Smooth muscle cell (in vitro differentiated cells): ENCODE results near the gene RGS13. TPM values are rescaled to one million over a fixed set of nuclear protein-coding genes. Genes with fewer than 3 reads are reported as not detected.

ENCODE experiments used
- DNase-seq: peaks from one replicate; lab custom pipeline; 2025; ENCODE audit not compliant: unreplicated experiment; lab: John Stamatoyannopoulos, UW
- H2AFZ ChIP-seq: fragments of 200-600 bp; sonication (generic); 2 replicates; pipeline ENCODE4 v1.6.0; 2016; ENCODE audit warnings: antibody characterized with exemption, low read depth, mild to moderate bottlenecking
- H3F3A ChIP-seq: fragments of 200-600 bp; sonication (generic); 2 replicates; pipeline ENCODE4 v1.6.0; 2017; ENCODE audit warnings: antibody characterized with exemption, low read depth
- H3K27ac ChIP-seq: fragments of 200-600 bp; sonication (generic); 2 replicates; pipeline ENCODE4 v1.5.1; 2016; ENCODE audit warnings: low read depth, mild to moderate bottlenecking
- H3K27me3 ChIP-seq: fragments of 200-600 bp; sonication (generic); 2 replicates; pipeline ENCODE4 v1.6.1; 2016; ENCODE audit warnings: low read depth, mild to moderate bottlenecking
- H3K36me3 ChIP-seq: fragments of 200-600 bp; sonication (generic); 2 replicates; pipeline ENCODE4 v1.5.1; 2016; ENCODE audit warnings: low read depth
- H3K4me1 ChIP-seq: fragments of 200-600 bp; sonication (generic); 2 replicates; pipeline ENCODE4 v1.5.1; 2016; ENCODE audit warnings: low read depth
- H3K4me2 ChIP-seq: fragments of 200-600 bp; sonication (generic); 2 replicates; pipeline ENCODE4 v1.6.0; 2016; ENCODE audit warnings: mild to moderate bottlenecking
- H3K4me3 ChIP-seq: fragments of 200-600 bp; sonication (generic); 2 replicates; pipeline ENCODE4 v1.5.1; 2016; ENCODE audit warnings: mild to moderate bottlenecking
- H3K79me2 ChIP-seq: fragments of 200-600 bp; sonication (generic); 2 replicates; pipeline ENCODE4 v1.6.0; 2016; ENCODE audit warnings: low read depth, mild to moderate bottlenecking
- H3K9ac ChIP-seq: fragments of 200-600 bp; sonication (generic); 2 replicates; pipeline ENCODE4 v1.6.0; 2016; ENCODE audit warnings: low read depth
- H3K9me3 ChIP-seq: fragments of 200-600 bp; sonication (generic); replicated peaks from 2 replicates; pipeline ENCODE4 v1.5.1; 2016; ENCODE audit warnings: low read depth
- H4K20me1 ChIP-seq: fragments of 200-600 bp; sonication (generic); 2 replicates; pipeline ENCODE4 v1.6.0; 2016; ENCODE audit warnings: low read depth
- WGBS: methylation state at CpG from one replicate; pipeline ENCODE4 v1.1.7; 2016; ENCODE audit warnings: low lambda C conversion rate; 5-methylcytosine and 5-hydroxymethylcytosine counted together
- polyA plus RNA-seq: library from polyadenylated mRNA; unstranded; fragments of >200 nt; fragmentation: Nextera tagmentation; extraction: Ambion mirVana; gene quantifications from 2 replicates; pipeline ENCODE4 v1.2.1, GENCODE V29; 2016
- total RNA-seq: library from RNA; depleted of rRNA; stranded (reverse); fragments of >200 nt; gene quantifications from 2 replicates; pipeline ENCODE4 v1.2.3, GENCODE V29; 2014
- TF ChIP-seq, protein P1 (sequence below): fragments of 200-600 bp; sonication (generic); IDR thresholded peaks from 2 replicates; pipeline ENCODE4 v1.5.1; 2017; ENCODE audit warnings: borderline replicate concordance, mild to moderate bottlenecking, antibody characterized with exemption; ENCODE audit not compliant: insufficient read depth, poor library complexity, severe bottlenecking

RGS13 gene
- total and polyA plus RNA-seq, 2 experiments from 2014 or later: 0.45 TPM; not detected in 1

GRCh38 chr1:192654591-192655251 lies 18.8 kb downstream of the RGS13 start:
- Histone ChIP-seq H3K4me3 (no peak overlapping the region), H3K9ac (no peak overlapping the region), H3K79me2 (no peaks in the 10 kb centered on the region), H3K4me2 (no peak overlapping the region), H2AFZ (no peak overlapping the region), H3K27ac (peak overlapping the region; percentile 25), H3K36me3 (no peaks in the 10 kb centered on the region), H3F3A (no peaks in the 10 kb centered on the region), H4K20me1 (no peaks in the 10 kb centered on the region), H3K4me1 (no peaks in the 10 kb centered on the region), H3K9me3 (no peaks in the 10 kb centered on the region), H3K27me3 (no peaks in the 10 kb centered on the region)
- no peak for DNase-seq
- 62% methylated on average over 4 of the region's 4 CpGs for WGBS
- TF ChIP-seq, protein P1, sequence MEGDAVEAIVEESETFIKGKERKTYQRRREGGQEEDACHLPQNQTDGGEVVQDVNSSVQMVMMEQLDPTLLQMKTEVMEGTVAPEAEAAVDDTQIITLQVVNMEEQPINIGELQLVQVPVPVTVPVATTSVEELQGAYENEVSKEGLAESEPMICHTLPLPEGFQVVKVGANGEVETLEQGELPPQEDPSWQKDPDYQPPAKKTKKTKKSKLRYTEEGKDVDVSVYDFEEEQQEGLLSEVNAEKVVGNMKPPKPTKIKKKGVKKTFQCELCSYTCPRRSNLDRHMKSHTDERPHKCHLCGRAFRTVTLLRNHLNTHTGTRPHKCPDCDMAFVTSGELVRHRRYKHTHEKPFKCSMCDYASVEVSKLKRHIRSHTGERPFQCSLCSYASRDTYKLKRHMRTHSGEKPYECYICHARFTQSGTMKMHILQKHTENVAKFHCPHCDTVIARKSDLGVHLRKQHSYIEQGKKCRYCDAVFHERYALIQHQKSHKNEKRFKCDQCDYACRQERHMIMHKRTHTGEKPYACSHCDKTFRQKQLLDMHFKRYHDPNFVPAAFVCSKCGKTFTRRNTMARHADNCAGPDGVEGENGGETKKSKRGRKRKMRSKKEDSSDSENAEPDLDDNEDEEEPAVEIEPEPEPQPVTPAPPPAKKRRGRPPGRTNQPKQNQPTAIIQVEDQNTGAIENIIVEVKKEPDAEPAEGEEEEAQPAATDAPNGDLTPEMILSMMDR: no peak

DNA sequence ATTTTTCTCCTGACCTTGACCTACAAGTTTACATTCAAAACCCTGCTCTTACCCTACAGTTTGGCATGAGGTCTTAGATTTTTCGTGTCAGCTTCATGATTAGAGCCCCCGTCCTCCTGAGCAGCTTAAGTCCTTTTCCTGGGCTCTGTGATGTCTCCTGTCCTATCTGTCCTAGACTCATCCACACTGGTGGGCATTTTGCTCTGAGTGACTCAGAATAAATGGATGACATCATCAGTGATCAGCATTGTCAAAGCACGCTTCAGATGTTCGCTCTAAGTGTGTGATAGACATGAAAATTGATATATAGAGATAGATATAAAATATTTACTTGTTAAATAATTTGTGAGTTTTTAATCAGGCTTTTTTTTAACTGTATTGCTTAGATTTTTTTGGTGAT lies 21.8 kb downstream of the RGS13 start:
- H3K9ac ChIP-seq: no peak overlapping the region
- no peaks in the 10 kb centered on the region for H4K20me1 ChIP-seq
- H3F3A ChIP-seq: no peaks in the 10 kb centered on the region
- DNase-seq: no peak
- no peaks in the 10 kb centered on the region for H3K27me3 ChIP-seq
- no peaks in the 10 kb centered on the region for H3K79me2 ChIP-seq
- H2AFZ ChIP-seq: no peak overlapping the region
- H3K4me1 ChIP-seq: no peaks in the 10 kb centered on the region
- H3K36me3 ChIP-seq: no peaks in the 10 kb centered on the region
- no peaks in the 10 kb centered on the region for H3K9me3 ChIP-seq
- H3K4me3 ChIP-seq: no peak overlapping the region
- H3K27ac ChIP-seq: no peak overlapping the region
- TF ChIP-seq, protein P1: no peak
- 65% methylated on average over 4 of the region's 4 CpGs for WGBS
- no peak overlapping the region for H3K4me2 ChIP-seq

DNA sequence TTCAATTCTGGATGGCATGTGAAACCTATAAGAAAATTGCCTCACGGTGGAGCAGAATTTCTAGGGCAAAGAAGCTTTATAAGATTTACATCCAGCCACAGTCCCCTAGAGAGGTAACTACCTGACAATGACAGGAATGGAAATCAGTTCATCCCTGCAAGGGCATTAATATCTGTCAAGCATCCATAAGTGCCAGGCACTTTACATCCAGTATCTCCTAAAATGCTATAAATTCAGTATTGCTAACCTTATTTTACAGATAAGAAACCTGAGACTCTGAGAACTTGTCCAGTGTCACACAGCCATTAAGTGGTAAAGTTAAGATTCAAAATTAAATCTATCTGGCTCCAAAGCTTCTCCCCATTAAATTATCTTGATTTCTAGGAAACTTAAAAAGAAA lies 22.3 kb downstream of the RGS13 start:
- H3K4me1 ChIP-seq: no peaks in the 10 kb centered on the region
- no peaks in the 10 kb centered on the region for H3K36me3 ChIP-seq
- H3K27ac ChIP-seq: no peak overlapping the region
- no peaks in the 10 kb centered on the region for H4K20me1 ChIP-seq
- WGBS: 100% methylated on average over 1 of the region's 1 CpG
- no peaks in the 10 kb centered on the region for H3K9me3 ChIP-seq
- no peaks in the 10 kb centered on the region for H3K27me3 ChIP-seq
- no peak for DNase-seq
- H3F3A ChIP-seq: no peaks in the 10 kb centered on the region
- no peak overlapping the region for H3K4me2 ChIP-seq
- H3K9ac ChIP-seq: no peak overlapping the region
- TF ChIP-seq, protein P1: no peak
- no peak overlapping the region for H3K4me3 ChIP-seq
- no peak overlapping the region for H2AFZ ChIP-seq
- no peaks in the 10 kb centered on the region for H3K79me2 ChIP-seq

DNA sequence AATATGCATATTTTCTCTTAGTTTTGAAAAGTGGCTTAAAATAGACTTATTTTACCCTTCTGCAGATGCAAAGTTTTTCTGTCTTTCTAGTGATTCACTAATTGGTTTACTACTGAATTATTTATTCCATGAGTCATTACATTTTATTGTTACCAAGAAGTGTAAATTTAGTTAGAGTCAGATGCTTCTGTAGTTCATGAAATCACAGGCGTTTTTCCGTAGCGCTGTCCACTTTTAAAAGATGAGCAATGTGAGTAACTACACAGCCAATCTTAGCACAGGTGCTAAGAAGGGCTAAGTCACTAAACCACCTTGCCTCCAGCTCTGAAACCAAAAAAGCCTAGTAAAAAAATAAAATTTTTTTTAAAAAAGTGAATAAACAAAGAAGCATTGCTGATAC lies 24.7 kb downstream of the RGS13 start:
- no peak for DNase-seq
- H3K4me2 ChIP-seq: no peak overlapping the region
- 95% methylated on average over 3 of the region's 3 CpGs for WGBS

More for the DNA sequence above, 24.7 kb downstream of the RGS13 start:
- Histone ChIP-seq H3K27me3 (no peaks in the 10 kb centered on the region), H3K27ac (no peak overlapping the region), H3K9ac (no peak overlapping the region), H3K79me2 (no peaks in the 10 kb centered on the region), H4K20me1 (no peaks in the 10 kb centered on the region), H3K4me1 (no peaks in the 10 kb centered on the region), H2AFZ (no peak overlapping the region), H3K4me3 (no peak overlapping the region), H3F3A (no peaks in the 10 kb centered on the region), H3K9me3 (no peaks in the 10 kb centered on the region), H3K36me3 (no peaks in the 10 kb centered on the region)
- TF ChIP-seq, protein P1: no peak
